Measurements from ENCODE around the gene RIBC1. TPM values are rescaled to one million over a fixed set of nuclear protein-coding genes. Genes with fewer than 3 reads are reported as not detected.

Gene RIBC1
- total and polyA plus RNA-seq, 9 of the 15 experiments (the other 6 are each of a cell fraction or from before 2014, with no cell fraction given): 0.07 to 0.51 (median 0.44) TPM

DNA sequence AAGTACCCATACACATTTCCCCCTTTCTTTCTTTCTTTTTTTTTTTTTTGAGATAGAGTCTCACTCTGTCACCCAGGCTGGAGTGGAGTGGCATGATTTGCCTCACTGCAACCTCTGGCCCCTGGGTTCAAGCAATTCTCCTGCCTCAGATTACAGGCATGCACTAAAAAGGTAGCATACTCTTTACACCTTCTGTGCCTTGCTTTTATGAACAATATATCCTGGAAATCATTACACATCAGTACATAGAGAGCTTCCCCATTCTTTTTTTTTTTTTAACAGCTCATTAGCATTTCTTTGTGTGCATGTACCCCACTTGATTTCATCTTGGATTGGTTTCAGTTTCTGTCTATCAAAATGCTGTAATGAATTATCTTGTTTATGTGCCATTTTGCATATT lies 30.1 kb downstream of the RIBC1 start:
- Histone ChIP-seq H3K9me3 (replicated peaks; ENCODE audit: control insufficient read depth, insufficient read depth, low read depth, low read length) (no peaks in the 10 kb centered on the region), H3K27me3 (ENCODE audit: control insufficient read depth in 2 of 2, insufficient read depth in 2 of 2, low read length in 2 of 2) (no peaks in the 10 kb centered on the region; a peak in 3 of 5 replicates), H3K36me3 (ENCODE audit: control insufficient read depth, insufficient read depth, low read length) (no peaks in the 10 kb centered on the region), H3K9ac (ENCODE audit: insufficient read depth in 1 of 2, low read depth in 2 of 2, low read length in 2 of 2) (no peak overlapping the region), H3K4me2 (ENCODE audit: insufficient read depth, low read length) (no peak overlapping the region), H2AFZ (ENCODE audit: low read depth, low read length) (no peak overlapping the region), H3K9me1 (ENCODE audit: control insufficient read depth, insufficient read depth, low read length) (no peaks in the 10 kb centered on the region), H4K20me1 (replicated peaks; ENCODE audit: control insufficient read depth, insufficient read depth, low read length) (no peaks in the 10 kb centered on the region), H3K4me3 (no peak overlapping the region), H3K27ac (ENCODE audit: extremely low read depth, low read depth, low read length) (no peak overlapping the region), H3K4me1 (replicated peaks in 1 of 2; ENCODE audit: control insufficient read depth in 2 of 2, insufficient read depth in 2 of 2, low read length in 2 of 2) (no peaks in the 10 kb centered on the region), H3K79me2 (ENCODE audit: control insufficient read depth, insufficient read depth, low read length) (no peaks in the 10 kb centered on the region)
- in situ Hi-C loops (cut with MboI): no loop called here
- DNase-seq (ENCODE audit: extremely low read depth in 1 of 4, low spot score in 3 of 4) (no peak), ATAC-seq (no peak), FAIRE-seq (no peak)
- POLR2A ChIA-PET: no interaction called here
- TF ChIP-seq POU5F1 (IDR thresholded peaks at IDR 0.05; ENCODE audit: borderline replicate concordance, low read depth, low read length, partially characterized antibody): no peak
- no peak for TF ChIP-seq MECOM (CRISPR knock-in tag; IDR thresholded peaks at IDR 0.05)
- no peak for TF ChIP-seq GABPA (tag; conservative IDR thresholded peaks at IDR 0.05; ENCODE audit: low read depth)
- intact Hi-C loops (cut with micrococcal nuclease): no loop called here
- no TSS peak for BruUV-seq (replicated peaks)
- CTCF ChIA-PET (ENCODE audit: low intra/inter-chr PET ratio): no interaction called here

DNA sequence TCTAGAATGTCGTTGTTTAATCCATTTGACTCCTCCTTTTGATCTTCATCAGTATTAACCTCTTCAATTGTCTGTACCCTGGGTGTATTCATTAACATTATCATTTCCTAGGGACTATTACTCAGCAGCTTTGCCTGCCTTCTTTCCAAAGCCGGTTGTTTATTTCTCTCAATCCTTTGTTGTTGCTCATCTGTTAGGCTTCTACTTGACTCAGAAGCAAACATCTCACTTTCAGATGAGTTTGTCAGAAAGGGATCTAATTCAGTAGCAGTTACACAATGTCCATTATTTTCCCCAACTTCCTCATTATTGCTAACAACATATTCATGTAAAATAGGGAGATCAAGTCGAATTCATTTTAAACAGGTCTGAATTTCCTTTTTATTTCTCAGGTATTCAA lies 33.6 kb downstream of the RIBC1 start:
- Histone ChIP-seq H3K9me3 (replicated peaks; ENCODE audit: control insufficient read depth, insufficient read depth, low read depth, low read length) (no peaks in the 10 kb centered on the region), H3K9me1 (ENCODE audit: control insufficient read depth, insufficient read depth, low read length) (no peaks in the 10 kb centered on the region), H3K79me2 (ENCODE audit: control insufficient read depth, insufficient read depth, low read length) (no peaks in the 10 kb centered on the region), H4K20me1 (replicated peaks; ENCODE audit: control insufficient read depth, insufficient read depth, low read length) (no peaks in the 10 kb centered on the region), H2AFZ (ENCODE audit: low read depth, low read length) (no peak overlapping the region), H3K4me1 (replicated peaks in 1 of 2; ENCODE audit: control insufficient read depth in 2 of 2, insufficient read depth in 2 of 2, low read length in 2 of 2) (no peaks in the 10 kb centered on the region; a peak in 1 of 5 replicates), H3K9ac (ENCODE audit: insufficient read depth in 1 of 2, low read depth in 2 of 2, low read length in 2 of 2) (no peak overlapping the region), H3K27ac (ENCODE audit: extremely low read depth, low read depth, low read length) (no peak overlapping the region), H3K36me3 (ENCODE audit: control insufficient read depth, insufficient read depth, low read length) (no peaks in the 10 kb centered on the region), H3K4me2 (ENCODE audit: insufficient read depth, low read length) (no peak overlapping the region), H3K27me3 (ENCODE audit: control insufficient read depth in 2 of 2, insufficient read depth in 2 of 2, low read length in 2 of 2) (peaks cover 0 to 2% of the 10 kb centered on the region in 2 experiments; a peak in 3 of 5 replicates), H3K4me3 (no peak overlapping the region)
- TF ChIP-seq SAP30 (IDR thresholded peaks at IDR 0.05; ENCODE audit: borderline replicate concordance, insufficient read depth, low read depth, low read length, poor library complexity, severe bottlenecking): no peak
- TF ChIP-seq GABPA (tag; conservative IDR thresholded peaks at IDR 0.05; ENCODE audit: low read depth): no peak
- no peak for FAIRE-seq
- no peak for DNase-seq (ENCODE audit: extremely low read depth in 1 of 4, low spot score in 3 of 4)
- ChIA-PET CTCF (ENCODE audit: low intra/inter-chr PET ratio) (no interaction called here), POLR2A (no interaction called here)
- WGBS (ENCODE audit: insufficient coverage, low coverage, missing lambda C conversion rate): 0% methylated on average over 3 of the region's 3 CpGs
- in situ Hi-C loops (cut with MboI): no loop called here
- no peak for ATAC-seq
- no TSS peak for BruUV-seq (replicated peaks)
- intact Hi-C loops (cut with micrococcal nuclease): no loop called here
